ENCODE data around the gene FAHD1. TPM values are rescaled to one million over a fixed set of nuclear protein-coding genes. Genes with fewer than 3 reads are reported as not detected.

Gene FAHD1
- total and polyA plus RNA-seq, 4 donors: 42.7 to 84.2 (median 61.4) TPM

- Histone ChIP-seq H3K27me3 (ENCODE audit: control insufficient read depth in 4 of 4, insufficient read depth in 4 of 4, low read length in 3 of 4) (no peaks in the 10 kb centered on the region), H3K4me1 (ENCODE audit: control insufficient read depth in 4 of 4, insufficient read depth in 4 of 4, low read length in 3 of 4) (peaks cover 14 to 74% (median 49%) of the 10 kb centered on the region in 4 donors), H3K4me3 (ENCODE audit: low read depth in 1 of 3, low read length in 3 of 3) (no peak overlapping the region), H3K27ac (ENCODE audit: low read depth in 1 of 2, low read length in 2 of 2) (no peak overlapping the region), H3K9me3 (ENCODE audit: control insufficient read depth in 4 of 4, low read length in 3 of 4) (no peaks in the 10 kb centered on the region), H3K36me3 (ENCODE audit: control insufficient read depth in 4 of 4, insufficient read depth in 3 of 4, low read depth in 1 of 4, low read length in 3 of 4) (peaks cover 0 to 34% (median 5%) of the 10 kb centered on the region in 4 donors), H3K9ac (ENCODE audit: low read depth in 1 of 2, low read length in 2 of 2) (no peak overlapping the region)
- TF ChIP-seq, protein P1, sequence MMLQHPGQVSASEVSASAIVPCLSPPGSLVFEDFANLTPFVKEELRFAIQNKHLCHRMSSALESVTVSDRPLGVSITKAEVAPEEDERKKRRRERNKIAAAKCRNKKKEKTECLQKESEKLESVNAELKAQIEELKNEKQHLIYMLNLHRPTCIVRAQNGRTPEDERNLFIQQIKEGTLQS (IDR thresholded peaks at IDR 0.05): no peak
- TF ChIP-seq FOXA2 (IDR thresholded peaks at IDR 0.05): no peak
- no peak for TF ChIP-seq YY1 (IDR thresholded peaks at IDR 0.05)
- no peak for TF ChIP-seq TAF1 (conservative IDR thresholded peaks at IDR 0.05)
- TF ChIP-seq, protein P2, sequence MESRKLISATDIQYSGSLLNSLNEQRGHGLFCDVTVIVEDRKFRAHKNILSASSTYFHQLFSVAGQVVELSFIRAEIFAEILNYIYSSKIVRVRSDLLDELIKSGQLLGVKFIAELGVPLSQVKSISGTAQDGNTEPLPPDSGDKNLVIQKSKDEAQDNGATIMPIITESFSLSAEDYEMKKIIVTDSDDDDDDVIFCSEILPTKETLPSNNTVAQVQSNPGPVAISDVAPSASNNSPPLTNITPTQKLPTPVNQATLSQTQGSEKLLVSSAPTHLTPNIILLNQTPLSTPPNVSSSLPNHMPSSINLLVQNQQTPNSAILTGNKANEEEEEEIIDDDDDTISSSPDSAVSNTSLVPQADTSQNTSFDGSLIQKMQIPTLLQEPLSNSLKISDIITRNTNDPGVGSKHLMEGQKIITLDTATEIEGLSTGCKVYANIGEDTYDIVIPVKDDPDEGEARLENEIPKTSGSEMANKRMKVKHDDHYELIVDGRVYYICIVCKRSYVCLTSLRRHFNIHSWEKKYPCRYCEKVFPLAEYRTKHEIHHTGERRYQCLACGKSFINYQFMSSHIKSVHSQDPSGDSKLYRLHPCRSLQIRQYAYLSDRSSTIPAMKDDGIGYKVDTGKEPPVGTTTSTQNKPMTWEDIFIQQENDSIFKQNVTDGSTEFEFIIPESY (IDR thresholded peaks at IDR 0.05): no peak
- no peak for TF ChIP-seq REST (IDR thresholded peaks at IDR 0.05)
- no peak for TF ChIP-seq RAD21 (IDR thresholded peaks at IDR 0.05)
- no peak for TF ChIP-seq EGR1 (IDR thresholded peaks at IDR 0.05; ENCODE audit: low read depth in 2 of 2)
- no peak for TF ChIP-seq CTCF (IDR thresholded peaks at IDR 0.05; ENCODE audit: low read depth, low read length, missing input control)
- no peak for TF ChIP-seq GABPA (IDR thresholded peaks at IDR 0.05 in 1 of 2, conservative IDR thresholded peaks at IDR 0.05 in 1 of 2)
- no peak for TF ChIP-seq MAX (IDR thresholded peaks at IDR 0.05)
- no peak for TF ChIP-seq FOXA1 (IDR thresholded peaks at IDR 0.05)
- TF ChIP-seq RXRA (IDR thresholded peaks at IDR 0.05): no peak
- no peak for TF ChIP-seq SP1 (IDR thresholded peaks at IDR 0.05)
- WGBS: 62% methylated on average over 19 of the region's 19 CpGs
- no peak for DNase-seq (ENCODE audit: low spot score)
Measured at GRCh38 chr16:1788708-1789100, 38.3 kb upstream of the FAHD1 start.

DNA sequence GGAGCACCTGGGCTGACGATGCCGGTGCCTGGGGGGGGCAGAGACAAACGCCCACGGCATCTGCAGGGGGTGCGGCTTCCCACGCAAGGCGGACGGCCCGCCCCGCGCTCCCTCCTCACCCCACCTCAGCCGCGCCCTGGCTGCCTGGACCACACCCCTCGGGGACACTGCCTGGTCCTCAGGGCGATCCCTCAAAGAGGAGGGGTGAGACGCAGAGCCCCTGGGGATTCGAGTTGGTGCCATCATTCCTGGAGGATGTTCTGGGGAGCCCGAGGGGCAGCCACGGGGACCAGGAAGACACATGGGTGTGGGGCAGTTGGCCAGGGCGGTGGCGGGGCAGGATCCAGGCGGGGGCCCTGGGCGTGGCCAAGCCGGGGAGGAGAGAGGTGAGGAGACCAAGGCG lies 37.4 kb upstream of the FAHD1 start:
- no peak overlapping the region for H3K9ac ChIP-seq (ENCODE audit: low read depth in 1 of 2, low read length in 2 of 2)
- H3K4me3 ChIP-seq (ENCODE audit: low read depth in 1 of 3, low read length in 3 of 3): no peak overlapping the region
- H3K36me3 ChIP-seq (ENCODE audit: control insufficient read depth in 4 of 4, insufficient read depth in 3 of 4, low read depth in 1 of 4, low read length in 3 of 4): peaks cover 0 to 34% (median 5%) of the 10 kb centered on the region in 4 donors
- no peaks in the 10 kb centered on the region for H3K9me3 ChIP-seq (ENCODE audit: control insufficient read depth in 4 of 4, low read length in 3 of 4)
- no peak for DNase-seq (ENCODE audit: low spot score)
- H3K27me3 ChIP-seq (ENCODE audit: control insufficient read depth in 4 of 4, insufficient read depth in 4 of 4, low read length in 3 of 4): no peaks in the 10 kb centered on the region
- WGBS: 85% methylated on average over 25 of the region's 25 CpGs
- peaks cover 15 to 73% (median 48%) of the 10 kb centered on the region in 4 donors for H3K4me1 ChIP-seq (ENCODE audit: control insufficient read depth in 4 of 4, insufficient read depth in 4 of 4, low read length in 3 of 4)
- H3K27ac ChIP-seq (ENCODE audit: low read depth in 1 of 2, low read length in 2 of 2): no peak overlapping the region
- TF ChIP-seq FOXA1 (IDR thresholded peaks at IDR 0.05) (no peak), GABPA (IDR thresholded peaks at IDR 0.05 in 1 of 2, conservative IDR thresholded peaks at IDR 0.05 in 1 of 2) (no peak), HNF4G (IDR thresholded peaks at IDR 0.05) (no peak), REST (IDR thresholded peaks at IDR 0.05) (no peak), FOXA2 (IDR thresholded peaks at IDR 0.05) (no peak), TAF1 (conservative IDR thresholded peaks at IDR 0.05) (no peak), EGR1 (IDR thresholded peaks at IDR 0.05; ENCODE audit: low read depth in 2 of 2) (no peak), JUND (IDR thresholded peaks at IDR 0.05) (no peak), RXRA (IDR thresholded peaks at IDR 0.05) (no peak), NR2F2 (IDR thresholded peaks at IDR 0.05) (no peak), CTCF (IDR thresholded peaks at IDR 0.05; ENCODE audit: low read depth, low read length, missing input control) (no peak)
- TF ChIP-seq, protein P1 (IDR thresholded peaks at IDR 0.05): no peak

Data from liver (tissue), 9 donors.